Trophoblast cell (in vitro differentiated cells and primary cell): ENCODE measurements around the gene THAP2.
A peak's percentile ranks its signal among the peaks of the same experiment; 100 is the strongest.

Experiments used
- DNase-seq, 2 donors: peaks; one replicate each; pipeline ENCODE4 v3.0.0-alpha.2; 2016
- H2AFZ ChIP-seq: 2 replicates; pipeline ENCODE4 v1.6.1; 2013; ENCODE audit warnings: low read length, moderate library complexity, mild to moderate bottlenecking; ENCODE audit not compliant: insufficient read depth, poor library complexity
- H2AK5ac ChIP-seq: 2 replicates; pipeline ENCODE4 v1.6.1; 2013; ENCODE audit warnings: mild to moderate bottlenecking, low read length
- H2BK120ac ChIP-seq: 2 replicates; pipeline ENCODE4 v1.6.1; 2013; ENCODE audit warnings: low read length, mild to moderate bottlenecking, moderate library complexity; ENCODE audit not compliant: insufficient read depth, poor library complexity
- H2BK12ac ChIP-seq: 2 replicates; pipeline ENCODE4 v1.6.1; 2013; ENCODE audit warnings: mild to moderate bottlenecking, low read length, moderate library complexity
- H2BK5ac ChIP-seq: 2 replicates; pipeline ENCODE4 v1.6.1; 2013; ENCODE audit warnings: low read length, low read depth, moderate library complexity, mild to moderate bottlenecking; ENCODE audit not compliant: poor library complexity
- H3K14ac ChIP-seq: 2 replicates; pipeline ENCODE4 v1.6.1; 2013; ENCODE audit warnings: mild to moderate bottlenecking, low read length
- H3K18ac ChIP-seq: 2 replicates; pipeline ENCODE4 v1.6.1; 2013; ENCODE audit warnings: mild to moderate bottlenecking, low read length
- H3K23ac ChIP-seq: 2 replicates; pipeline ENCODE4 v1.6.1; 2013; ENCODE audit warnings: low read length
- H3K27ac ChIP-seq: 2 replicates; pipeline ENCODE4 v1.5.1; 2013; ENCODE audit warnings: low read depth, mild to moderate bottlenecking, inconsistent platforms, low read length, moderate library complexity
- H3K27me3 ChIP-seq: 2 replicates; pipeline ENCODE4 v1.6.1; 2013; ENCODE audit warnings: inconsistent platforms, mild to moderate bottlenecking, low read length, moderate library complexity; ENCODE audit not compliant: insufficient read depth
- H3K36me3 ChIP-seq, 2 experiments: 1 replicate in 1 of 2; 2 replicates in 1 of 2; pipeline ENCODE4 v1.6.1; 2013; ENCODE audit warnings: low read length in 2 of 2, mild to moderate bottlenecking in 2 of 2, moderate library complexity in 1 of 2; ENCODE audit not compliant: insufficient read depth in 2 of 2, control insufficient read depth in 1 of 2
- H3K4ac ChIP-seq: 2 replicates; pipeline ENCODE4 v1.6.1; 2013; ENCODE audit warnings: low read depth, mild to moderate bottlenecking, low read length, moderate library complexity
- H3K4me1 ChIP-seq, 2 experiments: 1 replicate in 1 of 2; 2 replicates in 1 of 2; pipeline ENCODE4 v1.6.1; 2013; ENCODE audit warnings: low read length in 2 of 2, mild to moderate bottlenecking in 2 of 2, moderate library complexity in 1 of 2; ENCODE audit not compliant: insufficient read depth in 2 of 2, control insufficient read depth in 1 of 2
- H3K4me2 ChIP-seq: 2 replicates; pipeline ENCODE4 v1.6.1; 2013; ENCODE audit warnings: inconsistent platforms, mild to moderate bottlenecking, low read length, moderate library complexity
- H3K4me3 ChIP-seq: 2 replicates; pipeline ENCODE4 v1.5.1; 2013; ENCODE audit warnings: mild to moderate bottlenecking, low read depth, low read length, inconsistent platforms
- H3K79me1 ChIP-seq: one replicate; pipeline ENCODE4 v1.6.1; 2013; ENCODE audit warnings: low read length
- H3K79me2 ChIP-seq: 2 replicates; pipeline ENCODE4 v1.6.1; 2013; ENCODE audit warnings: low read length, mild to moderate bottlenecking; ENCODE audit not compliant: control insufficient read depth, insufficient read depth, poor library complexity
- H3K9ac ChIP-seq: 2 replicates; pipeline ENCODE4 v1.6.1; 2013; ENCODE audit warnings: mild to moderate bottlenecking, low read length
- H3K9me3 ChIP-seq: 2 replicates; pipeline ENCODE4 v1.6.1; 2013; ENCODE audit warnings: low read depth, mild to moderate bottlenecking, control low read depth, inconsistent platforms, low read length; ENCODE audit not compliant: insufficient read depth
- H4K12ac ChIP-seq: 2 replicates; pipeline ENCODE4 v1.6.1; 2013; ENCODE audit warnings: low read depth, mild to moderate bottlenecking, low read length, moderate library complexity
- H4K8ac ChIP-seq: 2 replicates; pipeline ENCODE4 v1.6.1; 2013; ENCODE audit warnings: low read depth, mild to moderate bottlenecking, low read length, moderate library complexity
- H4K91ac ChIP-seq: one replicate; pipeline ENCODE4 v1.6.1; 2013; ENCODE audit warnings: low read depth, mild to moderate bottlenecking, low read length, moderate library complexity
- WGBS: extraction: QIAGEN DNeasy Blood & Tissue Kit; methylation state at CpG from one replicate; pipeline ENCODE4 v1.1.7; 2013; ENCODE audit warnings: missing lambda C conversion rate; ENCODE audit not compliant: insufficient read length, insufficient coverage; ENCODE audit errors: extremely low coverage; 5-methylcytosine and 5-hydroxymethylcytosine counted together

THAP2 gene

DNA sequence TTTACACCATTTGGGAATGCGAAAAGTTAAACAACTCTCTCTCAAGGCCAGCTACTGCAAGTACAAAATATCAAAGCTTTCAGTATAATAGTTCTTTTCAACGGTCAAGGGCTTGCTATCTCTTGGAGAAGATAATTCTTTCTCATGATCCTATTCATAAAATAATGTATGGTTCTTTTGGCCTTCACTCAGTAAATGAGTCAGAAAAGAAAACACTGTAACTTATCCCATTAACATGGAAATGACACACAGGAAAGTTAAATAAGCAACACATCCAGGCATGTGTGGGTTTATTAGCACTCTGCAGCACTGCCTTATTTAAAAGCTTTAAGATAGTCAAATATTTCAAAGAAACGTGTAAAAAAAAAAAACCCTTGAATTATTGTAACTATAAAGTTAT, 37.3 kb upstream of the THAP2 start:
- Histone ChIP-seq H3K4me3 (no peak overlapping the region), H3K14ac (no peak overlapping the region), H4K91ac (no peak overlapping the region), H3K4me1 (no peaks in the 10 kb centered on the region), H2BK12ac (no peak overlapping the region), H3K23ac (no peak overlapping the region), H2BK120ac (no peak overlapping the region), H3K4ac (no peak overlapping the region), H3K4me2 (no peak overlapping the region), H3K9ac (no peak overlapping the region), H4K8ac (no peak overlapping the region), H3K18ac (no peak overlapping the region), H3K27ac (no peak overlapping the region), H2BK5ac (no peak overlapping the region), H3K9me3 (no peaks in the 10 kb centered on the region), H3K36me3 (peaks cover 15 to 22% of the 10 kb centered on the region in 2 experiments), H3K79me1 (no peaks in the 10 kb centered on the region), H3K27me3 (no peaks in the 10 kb centered on the region), H3K79me2 (no peaks in the 10 kb centered on the region), H4K12ac (no peak overlapping the region), H2AFZ (no peak overlapping the region), H2AK5ac (no peak overlapping the region)
- DNase-seq = no peak
- no CpG with 5 or more reads among the region's 3 CpGs for WGBS

DNA sequence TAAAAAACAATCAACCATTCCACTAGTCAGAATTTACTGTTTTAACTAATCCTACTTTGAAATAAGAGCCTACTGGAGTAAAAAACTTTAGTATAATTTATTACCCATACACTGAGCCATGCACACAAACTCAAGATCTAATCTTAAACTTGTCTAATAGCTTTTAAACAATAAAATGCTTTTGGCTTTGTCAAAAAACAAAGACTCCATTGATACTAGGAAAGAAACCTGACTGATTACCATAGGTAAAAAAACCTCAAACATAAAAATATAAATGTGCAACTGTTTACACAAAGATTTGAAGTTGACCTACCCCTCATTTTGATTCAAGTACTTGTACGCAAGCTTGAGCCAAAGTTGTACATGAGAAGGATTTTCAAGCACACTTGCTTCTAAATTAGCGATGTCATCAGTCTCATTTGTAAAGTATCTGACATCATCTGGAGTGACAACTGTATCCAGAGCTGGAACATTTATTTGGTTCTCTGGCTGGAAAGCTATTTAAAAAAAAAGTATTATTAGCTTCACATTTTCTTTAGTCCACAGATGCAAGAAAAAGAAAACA, 36.6 kb upstream of the THAP2 start:
- Histone ChIP-seq H3K79me2 (no peaks in the 10 kb centered on the region), H4K12ac (no peak overlapping the region), H3K4me2 (no peak overlapping the region), H3K79me1 (no peaks in the 10 kb centered on the region), H3K14ac (no peak overlapping the region), H4K91ac (no peak overlapping the region), H2BK12ac (no peak overlapping the region), H2AK5ac (no peak overlapping the region), H3K27me3 (no peaks in the 10 kb centered on the region), H3K4me1 (no peaks in the 10 kb centered on the region), H2BK5ac (no peak overlapping the region), H2AFZ (no peak overlapping the region), H3K27ac (no peak overlapping the region), H3K4ac (no peak overlapping the region), H3K23ac (no peak overlapping the region), H3K9ac (no peak overlapping the region), H3K9me3 (no peaks in the 10 kb centered on the region), H2BK120ac (no peak overlapping the region), H3K4me3 (no peak overlapping the region), H4K8ac (no peak overlapping the region), H3K18ac (no peak overlapping the region), H3K36me3 (peaks cover 12 to 20% of the 10 kb centered on the region in 2 experiments)
- WGBS = no CpG with 5 or more reads among the region's 2 CpGs
- DNase-seq = no peak

DNA sequence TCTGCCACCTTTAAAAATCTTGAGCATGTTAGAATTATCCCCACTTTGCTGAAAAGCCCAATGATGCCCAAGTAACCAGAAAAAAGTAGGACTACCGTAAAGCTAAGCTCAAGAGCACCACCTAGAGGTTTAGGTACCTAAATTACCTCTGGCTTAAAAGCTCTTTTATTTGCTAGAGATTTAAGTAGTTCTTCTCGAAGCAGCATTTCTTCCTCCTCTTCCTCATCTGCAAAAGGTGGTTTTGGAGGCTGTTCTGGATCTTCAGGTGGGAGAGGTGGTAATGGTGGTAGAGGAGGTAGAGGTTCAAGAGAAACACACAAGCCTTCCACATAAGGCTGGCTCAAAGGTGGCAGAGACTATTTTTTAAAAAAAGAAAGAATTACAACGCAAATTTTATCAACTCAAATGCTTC, 27.4 kb upstream of the THAP2 start:
- peaks cover 12 to 22% of the 10 kb centered on the region in 2 experiments for H3K36me3 ChIP-seq
- H3K79me1 ChIP-seq = no peaks in the 10 kb centered on the region
- H4K91ac ChIP-seq = no peak overlapping the region
- H3K4me3 ChIP-seq = no peak overlapping the region
- no CpG with 5 or more reads among the region's 3 CpGs for WGBS
- no peak overlapping the region for H3K4me2 ChIP-seq
- no peak overlapping the region for H3K27ac ChIP-seq
- no peaks in the 10 kb centered on the region for H3K9me3 ChIP-seq
- H3K27me3 ChIP-seq = no peaks in the 10 kb centered on the region
- no peak overlapping the region for H2AK5ac ChIP-seq
- H2AFZ ChIP-seq = no peak overlapping the region
- H2BK12ac ChIP-seq = no peak overlapping the region
- no peak overlapping the region for H4K8ac ChIP-seq
- no peak overlapping the region for H2BK5ac ChIP-seq
- H3K23ac ChIP-seq = no peak overlapping the region
- no peak overlapping the region for H4K12ac ChIP-seq
- H3K18ac ChIP-seq = no peak overlapping the region
- H3K4me1 ChIP-seq = no peaks in the 10 kb centered on the region
- H3K9ac ChIP-seq = no peak overlapping the region
- no peak overlapping the region for H3K4ac ChIP-seq
- H3K14ac ChIP-seq = no peak overlapping the region
- no peaks in the 10 kb centered on the region for H3K79me2 ChIP-seq
- H2BK120ac ChIP-seq = no peak overlapping the region
- DNase-seq = peak; percentile 35 to 92

DNA sequence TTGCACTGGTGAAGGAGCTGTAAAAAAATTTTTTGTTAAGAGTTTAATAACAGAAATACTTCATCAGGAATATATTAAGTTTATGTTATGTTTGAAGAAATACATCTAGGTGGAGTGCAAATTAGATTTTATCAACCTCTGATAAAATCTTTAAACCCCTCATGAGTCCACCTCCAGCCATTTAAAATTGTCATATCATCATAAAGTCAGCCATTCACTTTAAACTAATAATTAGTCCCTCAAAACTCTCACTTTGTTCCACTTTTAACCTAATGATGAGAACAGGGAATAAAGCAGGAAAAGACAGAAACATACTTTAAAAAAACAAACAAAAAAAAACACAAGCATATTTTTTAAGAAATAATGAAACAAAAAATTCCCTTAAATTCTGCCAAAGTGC, 25.6 kb upstream of the THAP2 start:
- H4K91ac ChIP-seq = no peak overlapping the region
- no peak for DNase-seq
- H3K36me3 ChIP-seq = peaks cover 18 to 25% of the 10 kb centered on the region in 2 experiments
- no peaks in the 10 kb centered on the region for H3K27me3 ChIP-seq
- no peaks in the 10 kb centered on the region for H3K79me1 ChIP-seq
- H2AFZ ChIP-seq = no peak overlapping the region
- H3K79me2 ChIP-seq = no peaks in the 10 kb centered on the region
- H3K18ac ChIP-seq = no peak overlapping the region
- no peak overlapping the region for H2AK5ac ChIP-seq
- no peak overlapping the region for H3K9ac ChIP-seq
- H3K4me1 ChIP-seq = no peaks in the 10 kb centered on the region
- no peak overlapping the region for H3K4ac ChIP-seq
- H3K23ac ChIP-seq = no peak overlapping the region
- no peak overlapping the region for H2BK12ac ChIP-seq
- H3K9me3 ChIP-seq = no peaks in the 10 kb centered on the region
- H4K12ac ChIP-seq = no peak overlapping the region
- H2BK5ac ChIP-seq = no peak overlapping the region
- no peak overlapping the region for H2BK120ac ChIP-seq
- H3K4me3 ChIP-seq = no peak overlapping the region
- no peak overlapping the region for H3K14ac ChIP-seq
- H3K4me2 ChIP-seq = no peak overlapping the region
- no peak overlapping the region for H3K27ac ChIP-seq
- no peak overlapping the region for H4K8ac ChIP-seq
